ENCODE measurements around the gene BZW1. TPM values are rescaled to one million over a fixed set of nuclear protein-coding genes. Genes with fewer than 3 reads are reported as not detected.
"Not testable (repeated sequence)": the region's sequence is repeated elsewhere in the genome, so short reads cannot be mapped to it uniquely, and the experiment has no call there.

Gene BZW1
- total and polyA plus RNA-seq, 2 donors from 2014 or later, result 50.5 to 188 TPM

- peak; percentile 47 for TF ChIP-seq CTCF (IDR thresholded peaks at IDR 0.05; ENCODE audit: borderline replicate concordance, extremely low read depth, insufficient read depth)
- no peaks in the 10 kb centered on the region for H3K27me3 ChIP-seq (ENCODE audit: control insufficient read depth, insufficient read depth, low read length)
- peak overlapping the region; percentile 98 to 99 for H3K27ac ChIP-seq (ENCODE audit: low read depth in 2 of 2, low read length in 2 of 2)
- peak; percentile 83 to 94 (median 87) for DNase-seq
- H3K9ac ChIP-seq (ENCODE audit: low read length in 3 of 3), result peak overlapping the region; percentile 89 to 94 (median 92)
- H3K4me3 ChIP-seq (ENCODE audit: low read length in 3 of 3), result peak overlapping the region; percentile 85 to 94 (median 93)
- peaks cover 0 to 11% (median 3%) of the 10 kb centered on the region in 3 donors for H3K4me1 ChIP-seq (ENCODE audit: control insufficient read depth in 2 of 3, insufficient read depth in 2 of 3, low read depth in 1 of 3, low read length in 3 of 3)
- intact Hi-C loops (cut with DNase I), result no loop called here
- FAIRE-seq, result no peak
- H3K9me3 ChIP-seq (ENCODE audit: control insufficient read depth in 2 of 3, insufficient read depth in 1 of 3, low read length in 3 of 3), result no peaks in the 10 kb centered on the region
- peaks cover 9 to 35% (median 30%) of the 10 kb centered on the region in 3 donors for H3K36me3 ChIP-seq (ENCODE audit: control insufficient read depth in 2 of 3, insufficient read depth in 3 of 3, low read length in 3 of 3)
Observed at GRCh38 chr2:200812122-200813022, 662 bp downstream of the BZW1 start.

GRCh38 chr2:200814276-200814815, 2.6 kb downstream of the BZW1 start:
- intact Hi-C loops (cut with DNase I), result no loop called here
- no peak for TF ChIP-seq CTCF (IDR thresholded peaks at IDR 0.05; ENCODE audit: borderline replicate concordance, extremely low read depth, insufficient read depth)
- Histone ChIP-seq H3K4me3 (ENCODE audit: low read length in 3 of 3) (no peak overlapping the region), H3K27ac (ENCODE audit: low read depth in 2 of 2, low read length in 2 of 2) (no peak overlapping the region), H3K9ac (ENCODE audit: low read length in 3 of 3) (no peak overlapping the region), H3K4me1 (ENCODE audit: control insufficient read depth in 2 of 3, insufficient read depth in 2 of 3, low read depth in 1 of 3, low read length in 3 of 3) (peaks cover 0 to 11% (median 3%) of the 10 kb centered on the region in 3 donors), H3K27me3 (ENCODE audit: control insufficient read depth, insufficient read depth, low read length) (no peaks in the 10 kb centered on the region), H3K9me3 (ENCODE audit: control insufficient read depth in 2 of 3, insufficient read depth in 1 of 3, low read length in 3 of 3) (no peaks in the 10 kb centered on the region), H3K36me3 (ENCODE audit: control insufficient read depth in 2 of 3, insufficient read depth in 3 of 3, low read length in 3 of 3) (peaks cover 21 to 55% (median 47%) of the 10 kb centered on the region in 3 donors)
- FAIRE-seq (no peak), DNase-seq (no peak)

GRCh38 chr2:200814917-200815316, 3.2 kb downstream of the BZW1 start:
- Histone ChIP-seq H3K27ac (ENCODE audit: low read depth in 2 of 2, low read length in 2 of 2) (no peak overlapping the region), H3K9ac (ENCODE audit: low read length in 3 of 3) (no peak overlapping the region), H3K36me3 (ENCODE audit: control insufficient read depth in 2 of 3, insufficient read depth in 3 of 3, low read length in 3 of 3) (peaks cover 21 to 61% (median 47%) of the 10 kb centered on the region in 3 donors), H3K4me1 (ENCODE audit: control insufficient read depth in 2 of 3, insufficient read depth in 2 of 3, low read depth in 1 of 3, low read length in 3 of 3) (peaks cover 0 to 11% (median 3%) of the 10 kb centered on the region in 3 donors), H3K27me3 (ENCODE audit: control insufficient read depth, insufficient read depth, low read length) (no peaks in the 10 kb centered on the region), H3K9me3 (ENCODE audit: control insufficient read depth in 2 of 3, insufficient read depth in 1 of 3, low read length in 3 of 3) (no peaks in the 10 kb centered on the region), H3K4me3 (ENCODE audit: low read length in 3 of 3) (no peak overlapping the region)
- DNase-seq, result no peak
- intact Hi-C loops (cut with DNase I), result no loop called here
- FAIRE-seq, result no peak
- TF ChIP-seq CTCF (IDR thresholded peaks at IDR 0.05; ENCODE audit: borderline replicate concordance, extremely low read depth, insufficient read depth), result no peak

GRCh38 chr2:200818732-200819131, 7.0 kb downstream of the BZW1 start:
- H3K4me3 ChIP-seq (ENCODE audit: low read length in 3 of 3); H3K27ac ChIP-seq (ENCODE audit: low read depth in 2 of 2, low read length in 2 of 2); DNase-seq; H3K9me3 ChIP-seq (ENCODE audit: control insufficient read depth in 2 of 3, insufficient read depth in 1 of 3, low read length in 3 of 3); FAIRE-seq; H3K27me3 ChIP-seq (ENCODE audit: control insufficient read depth, insufficient read depth, low read length); H3K9ac ChIP-seq (ENCODE audit: low read length in 3 of 3); intact Hi-C loops (cut with DNase I); H3K4me1 ChIP-seq (ENCODE audit: control insufficient read depth in 2 of 3, insufficient read depth in 2 of 3, low read depth in 1 of 3, low read length in 3 of 3): not testable (repeated sequence)
- peaks cover 21 to 79% (median 61%) of the 10 kb centered on the region in 3 donors for H3K36me3 ChIP-seq (ENCODE audit: control insufficient read depth in 2 of 3, insufficient read depth in 3 of 3, low read length in 3 of 3)

Measured in kidney (tissue), 14 donors.